Hematopoietic multipotent progenitor cell (in vitro differentiated cells): ENCODE data around the gene FAM83C. TPM values are rescaled to one million over a fixed set of nuclear protein-coding genes. Genes with fewer than 3 reads are reported as not detected.
A peak's percentile ranks its signal among the peaks of the same experiment; 100 is the strongest.
"Not testable (repeated sequence)": the region's sequence is repeated elsewhere in the genome, so short reads cannot be mapped to it uniquely, and the experiment has no call there.

ENCODE experiments used
- DNase-seq, 3 donors: peaks; one replicate each; pipeline ENCODE4 v3.0.0-alpha.2; 2011 to 2015; ENCODE audit warnings: low read depth in 2 of 3, low spot score in 2 of 3
- total RNA-seq: library from RNA; depleted of rRNA; stranded (reverse); fragments of >200 nt; gene quantifications from one replicate; pipeline ENCODE4 v1.2.3, GENCODE V29; 2012

FAM83C gene
- total RNA-seq, 1 donor = under 0.01 TPM

DNA sequence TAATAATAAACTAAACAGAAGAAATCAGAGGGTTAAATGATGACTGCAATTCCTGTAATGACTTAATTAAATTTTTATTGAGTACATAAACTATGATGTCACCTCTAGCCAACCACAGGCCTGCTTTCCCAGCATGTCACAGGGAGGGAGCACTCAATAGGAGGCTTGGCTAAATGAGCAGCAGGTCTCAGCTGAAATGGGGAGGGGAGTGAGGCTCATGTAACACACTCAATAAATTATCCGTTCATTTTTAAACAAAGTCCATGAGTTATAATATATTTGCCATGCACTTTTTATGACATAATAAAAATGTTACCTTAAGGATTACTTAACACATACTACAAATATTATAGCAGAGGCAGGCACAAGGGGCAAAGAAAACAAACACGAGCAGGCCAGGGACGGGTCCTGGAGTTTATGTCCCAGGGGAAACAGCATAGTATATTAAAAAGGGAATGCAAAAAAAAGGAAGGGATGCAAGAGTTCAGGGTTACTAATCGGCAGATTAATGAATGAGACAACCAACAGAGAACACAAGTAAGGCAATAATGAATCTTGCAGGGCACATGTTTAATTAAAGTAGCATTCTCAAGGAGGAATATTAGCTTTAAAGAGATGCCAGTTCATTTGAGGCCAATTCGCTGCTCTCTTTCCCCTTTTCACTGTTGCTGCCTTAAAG lies 27.1 kb upstream of the FAM83C start:
- no peak for DNase-seq

DNA sequence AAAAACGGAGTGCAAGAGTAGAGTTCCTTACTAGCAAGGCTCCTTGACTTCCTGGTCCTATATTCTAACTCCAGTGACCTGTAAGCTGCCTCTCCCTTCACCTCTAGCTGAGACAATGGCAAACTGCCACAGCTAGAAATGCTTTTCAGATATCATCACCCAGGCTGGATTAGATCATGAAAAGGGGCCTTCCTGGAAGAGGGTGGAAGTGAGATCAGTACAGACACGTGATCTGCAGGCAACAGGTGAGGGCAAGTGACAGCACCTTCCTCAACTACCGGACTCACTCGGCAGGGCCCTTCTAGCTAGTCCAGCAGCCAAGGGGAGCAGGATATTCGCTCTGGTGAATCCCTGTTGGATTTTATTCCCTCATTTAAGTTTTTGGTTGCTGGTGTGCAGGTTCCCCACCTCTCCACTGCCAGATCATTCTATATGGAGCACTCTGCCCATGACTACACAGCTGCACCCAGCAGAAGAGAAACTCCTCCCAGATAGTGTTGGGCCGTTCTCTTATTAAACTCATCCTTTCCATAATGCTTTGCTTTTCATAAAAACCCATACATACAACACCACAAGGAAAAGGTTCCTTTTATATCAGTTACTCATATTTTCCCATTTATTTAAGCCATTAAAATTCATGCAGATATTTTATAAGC lies 26.4 kb upstream of the FAM83C start:
- no peak for DNase-seq

DNA sequence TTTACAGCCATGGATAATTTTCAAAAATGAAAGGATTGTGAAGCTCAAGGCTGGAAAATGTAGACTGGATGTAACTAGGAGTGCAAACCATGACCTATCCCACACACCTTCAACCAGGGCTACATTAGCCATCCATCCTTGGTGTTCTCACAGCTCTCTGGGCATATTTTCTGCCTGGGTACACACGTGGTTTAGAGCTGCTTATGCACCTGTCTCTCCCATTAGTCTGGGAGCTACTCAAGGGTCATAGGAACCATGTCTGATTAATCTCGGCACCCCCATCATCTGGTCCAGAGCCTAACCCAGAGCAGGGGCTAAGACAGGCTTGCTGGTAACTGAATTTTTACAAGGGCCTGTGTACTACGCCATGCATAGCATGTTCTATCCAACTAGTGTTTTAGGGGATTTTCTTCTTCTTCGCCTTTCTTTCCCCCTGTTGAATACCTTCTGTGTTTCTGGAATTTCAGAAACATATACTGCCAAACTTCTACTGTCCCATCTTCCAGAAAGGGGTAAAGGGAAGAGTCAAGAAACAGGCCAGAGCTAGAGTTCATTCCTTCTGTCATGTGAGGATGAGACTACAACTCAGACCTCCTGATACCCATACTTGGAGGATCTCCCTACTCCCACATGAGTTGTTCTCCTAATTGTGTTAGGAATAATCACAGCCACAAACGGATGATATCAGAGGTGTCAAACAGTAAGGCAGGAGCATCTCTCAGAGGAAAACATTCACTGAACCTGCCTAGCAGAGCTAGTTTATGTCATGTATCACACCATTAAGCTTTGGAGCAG lies 25.4 kb upstream of the FAM83C start:
- no peak for DNase-seq

DNA sequence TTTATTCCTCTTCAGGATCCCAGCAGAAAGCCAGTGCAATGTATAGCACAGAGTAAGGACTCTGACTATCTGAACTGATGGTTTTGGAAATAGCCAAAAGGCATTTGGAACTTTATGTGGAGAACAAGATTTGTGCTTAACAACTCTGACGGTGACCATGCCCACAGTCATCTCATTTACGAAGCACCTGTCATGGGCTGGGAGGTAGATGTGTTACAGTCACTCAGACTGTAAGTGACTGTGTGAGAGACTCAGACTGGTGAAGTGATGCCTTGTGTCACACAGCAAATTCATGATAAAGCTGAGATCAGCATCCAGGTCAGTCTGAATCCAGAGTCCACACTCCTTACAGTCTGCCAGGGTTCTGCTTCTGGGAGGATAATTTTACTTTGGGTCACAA lies 23.9 kb upstream of the FAM83C start:
- DNase-seq = no peak

DNA sequence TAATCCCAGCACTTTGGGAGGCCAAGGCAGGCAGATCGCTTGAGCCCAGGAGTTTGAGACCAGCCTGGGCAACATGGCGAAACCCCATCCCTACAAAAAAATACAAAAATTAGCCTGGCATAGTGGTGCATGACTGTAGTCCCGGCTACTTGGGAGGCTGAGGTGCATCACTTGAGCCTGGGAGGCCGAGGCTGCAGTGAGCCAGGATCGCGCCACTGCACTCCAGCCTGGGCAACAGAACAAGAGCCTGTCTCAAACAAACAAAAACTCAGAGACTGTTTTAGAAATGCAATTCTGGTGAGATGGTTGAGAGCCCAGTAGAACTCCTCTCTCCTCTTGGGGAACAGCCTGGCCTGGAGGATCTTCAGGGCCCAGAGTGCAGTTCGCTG lies 23.4 kb upstream of the FAM83C start:
- DNase-seq = not testable (repeated sequence)

DNA sequence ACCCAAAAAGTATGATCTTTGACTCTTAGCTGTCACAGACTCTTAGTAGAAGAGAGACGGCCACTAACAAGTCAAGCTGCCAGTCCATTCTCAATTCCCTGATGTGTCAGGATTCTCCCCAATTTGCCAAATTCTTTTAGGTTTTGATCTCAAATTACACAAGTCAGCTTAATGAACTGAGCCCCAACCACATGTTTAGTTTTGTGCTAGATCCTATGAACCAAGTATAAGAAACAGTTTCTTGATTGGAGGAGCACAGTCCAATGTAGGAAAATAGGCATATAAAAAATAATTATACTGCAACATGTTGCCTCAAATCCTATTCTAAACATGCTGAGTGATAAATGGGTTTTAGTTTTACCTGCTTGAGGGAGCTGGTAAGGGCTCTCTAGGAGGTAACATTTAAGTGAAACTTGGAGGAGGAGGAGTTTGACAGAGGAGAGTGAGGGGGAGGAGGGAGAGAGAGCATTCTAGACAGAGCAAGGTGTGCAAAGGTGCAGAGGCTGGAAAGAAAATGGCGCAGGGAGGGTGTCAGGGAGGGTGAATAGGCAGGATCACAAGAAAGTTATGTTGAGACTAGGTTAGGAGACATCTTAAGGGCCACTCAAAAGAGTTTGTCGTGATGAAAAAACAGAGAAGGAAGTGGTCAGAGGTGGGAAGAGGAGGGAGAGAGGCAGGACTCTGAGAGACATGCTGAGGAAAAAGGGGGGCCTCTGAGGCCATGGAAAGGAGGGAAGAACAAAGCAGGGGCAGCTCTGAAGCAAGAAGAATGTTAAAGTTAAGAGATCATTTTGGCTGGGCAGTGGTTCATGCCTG lies 22.8 kb upstream of the FAM83C start:
- DNase-seq = peak in 1 of 3 donors; percentile 8

DNA sequence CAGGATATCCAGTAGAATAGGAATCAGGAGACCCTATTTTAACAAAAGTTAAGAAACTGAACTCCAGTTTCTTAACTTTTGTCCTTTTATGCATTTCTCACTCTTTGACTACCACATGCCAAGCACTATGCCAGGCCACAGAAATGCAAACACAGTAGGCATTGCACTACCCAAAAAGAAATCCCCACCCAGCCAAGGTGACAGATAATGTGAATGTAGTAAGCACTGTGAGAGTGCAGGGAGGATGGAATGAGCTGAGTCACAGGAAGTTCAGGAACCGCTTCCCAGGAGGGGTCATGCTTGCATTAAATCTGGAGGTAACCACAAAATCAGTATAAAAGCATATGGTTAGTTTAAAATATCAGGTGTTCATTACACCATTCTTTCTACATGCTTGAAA lies 20.1 kb upstream of the FAM83C start:
- DNase-seq = no peak

DNA sequence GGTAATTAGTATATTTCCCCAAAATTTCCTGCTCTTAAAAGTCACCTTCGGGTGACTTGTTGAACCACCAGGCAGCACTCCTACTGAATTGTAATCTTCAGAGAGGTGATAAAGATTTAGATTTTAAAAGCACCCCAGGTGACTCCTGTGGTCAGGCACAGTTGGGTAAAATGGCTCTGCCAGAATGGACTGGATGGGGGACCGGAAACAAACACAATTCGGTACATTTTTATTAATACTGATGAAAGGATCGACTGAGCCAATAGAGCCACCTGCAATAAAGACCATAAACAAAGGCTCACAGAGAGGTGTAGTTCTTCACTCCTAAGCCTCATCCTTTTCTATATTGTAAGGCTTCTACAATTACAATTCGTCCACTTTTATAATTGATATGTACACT lies 19.6 kb upstream of the FAM83C start:
- no peak for DNase-seq

DNA sequence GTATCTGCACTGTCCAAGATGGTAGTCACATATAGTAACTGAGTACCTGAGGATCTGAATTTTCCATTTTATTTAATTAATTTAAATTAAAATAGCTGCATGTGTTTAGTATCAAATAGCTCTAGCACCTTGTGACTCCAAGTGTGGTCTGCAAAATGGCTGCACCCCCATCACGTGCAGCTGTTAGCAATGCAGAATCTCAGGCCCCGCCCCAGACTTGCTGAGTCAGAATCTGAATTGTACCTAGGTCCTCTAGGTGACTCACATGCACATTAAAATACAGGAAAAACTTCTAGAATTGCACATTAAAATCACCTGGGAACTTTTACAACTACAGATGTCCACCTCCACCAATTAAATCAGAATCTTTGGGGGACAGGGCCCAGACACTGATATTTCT lies 19.2 kb upstream of the FAM83C start:
- no peak for DNase-seq

DNA sequence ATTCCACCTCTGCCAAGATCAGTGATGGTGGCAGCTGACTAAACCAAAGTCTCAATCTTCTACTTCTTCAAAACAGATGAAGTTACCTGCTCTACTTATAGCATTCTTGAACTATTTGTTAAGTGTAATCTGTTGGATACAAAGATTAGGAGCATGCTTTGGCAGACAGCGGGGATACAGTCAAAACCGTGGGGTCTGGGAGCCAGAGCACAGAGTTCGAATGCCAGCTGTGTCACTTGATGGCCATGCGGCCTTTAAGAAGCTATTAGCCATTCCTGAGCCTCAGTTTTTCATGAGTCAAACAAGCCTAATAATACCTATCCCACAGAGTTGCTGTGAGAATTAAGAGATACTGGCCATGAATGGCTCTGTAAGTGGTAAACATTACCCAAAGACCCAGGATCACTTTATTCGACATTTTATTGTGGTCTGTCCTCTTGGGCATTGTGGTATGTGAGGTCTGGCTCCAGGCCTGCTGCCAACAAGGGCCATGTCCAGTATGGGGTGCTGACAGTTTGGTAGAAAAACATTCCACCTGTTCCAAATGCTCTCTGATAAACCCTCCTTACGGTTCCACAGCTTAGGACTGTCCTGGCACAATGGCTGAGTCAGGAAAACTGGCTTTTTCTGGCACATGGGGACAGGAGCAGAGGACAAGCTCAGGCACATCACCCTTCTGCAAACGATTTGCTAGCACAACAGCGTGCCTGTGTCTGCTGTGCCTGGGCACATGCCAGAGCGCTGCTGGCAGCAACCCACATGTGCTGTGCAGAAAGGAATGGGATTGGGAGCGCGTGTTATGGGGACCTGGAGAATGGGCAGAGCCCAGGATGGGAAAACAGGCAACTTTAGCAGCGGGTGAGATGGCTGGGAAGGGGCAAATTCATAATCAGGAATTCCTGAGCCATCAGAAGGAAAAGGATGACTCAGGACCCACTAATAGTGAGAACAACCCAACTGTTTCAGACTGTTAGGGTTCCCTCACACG lies 15.7 kb upstream of the FAM83C start:
- no peak for DNase-seq

DNA sequence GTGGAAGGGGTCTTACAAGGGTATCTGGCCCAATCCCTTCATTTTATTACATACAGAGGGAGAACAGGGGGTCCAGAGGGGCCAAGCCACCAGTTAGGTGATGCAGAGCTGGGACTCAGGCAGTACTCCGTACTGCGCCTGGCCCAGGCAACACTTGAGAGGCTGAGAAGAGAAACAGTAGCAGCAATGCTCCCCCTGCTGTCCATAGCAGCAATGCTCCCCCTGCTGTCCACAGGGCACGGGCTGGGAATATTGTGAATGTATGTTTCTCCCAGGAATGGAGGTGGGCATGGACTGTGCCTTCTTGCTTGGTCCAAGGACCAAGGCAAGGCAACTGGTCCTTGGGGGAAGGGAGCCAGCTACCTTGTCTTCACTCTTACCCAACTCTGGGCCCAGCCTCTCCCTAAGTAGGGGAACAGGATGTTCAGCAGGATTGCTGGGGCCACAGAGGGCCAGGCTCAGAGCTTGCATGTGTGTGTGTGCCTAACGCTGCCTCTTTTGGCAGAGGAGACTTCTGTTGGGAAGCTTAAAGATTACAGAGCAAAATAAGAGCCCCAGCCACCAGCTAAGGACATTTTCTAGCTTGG lies 14.8 kb upstream of the FAM83C start:
- DNase-seq = peak in 2 of 3 donors; percentile 45 to 53

DNA sequence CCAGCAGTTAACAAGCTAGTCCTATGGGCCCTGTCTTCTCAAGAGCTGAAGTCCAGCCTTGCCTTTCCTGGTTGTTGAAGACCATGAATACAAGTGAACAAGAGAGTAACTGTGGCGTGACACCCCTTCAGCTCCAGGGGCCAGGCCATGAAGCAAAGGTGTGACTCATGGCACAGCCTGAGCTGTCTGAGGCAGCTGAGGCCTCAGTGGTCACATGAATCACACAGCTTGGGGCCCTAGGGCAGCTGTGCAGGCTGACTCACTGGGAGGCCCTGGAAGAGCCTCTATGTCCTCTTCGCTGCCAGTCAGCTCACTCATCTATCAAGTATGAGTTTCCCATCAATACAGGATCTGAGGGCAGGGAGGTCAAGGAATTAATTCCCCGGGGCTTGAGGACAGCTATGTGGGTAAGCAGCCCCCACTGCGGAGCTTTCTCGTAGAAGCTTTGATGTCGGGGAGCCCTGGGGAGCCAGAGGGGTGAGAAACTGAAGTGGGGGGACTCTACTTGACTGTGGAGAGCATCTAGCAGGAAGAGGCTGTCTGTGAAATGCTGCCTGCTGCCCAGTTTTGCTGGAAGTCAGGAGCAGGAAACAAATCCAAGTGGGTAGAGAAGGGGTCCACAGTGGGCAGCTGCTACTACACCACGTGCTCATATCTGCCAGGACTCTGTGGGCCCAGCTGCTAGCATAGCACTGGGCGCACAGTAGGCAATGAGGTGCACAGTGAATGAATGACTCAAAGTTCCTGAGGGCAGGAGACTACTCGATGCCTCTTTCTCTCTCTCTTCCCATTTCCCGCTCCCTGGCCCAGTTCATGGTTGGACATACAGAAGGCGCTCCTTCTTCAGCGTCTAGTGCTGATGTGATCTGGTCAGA lies 13.7 kb upstream of the FAM83C start:
- DNase-seq = no peak

DNA sequence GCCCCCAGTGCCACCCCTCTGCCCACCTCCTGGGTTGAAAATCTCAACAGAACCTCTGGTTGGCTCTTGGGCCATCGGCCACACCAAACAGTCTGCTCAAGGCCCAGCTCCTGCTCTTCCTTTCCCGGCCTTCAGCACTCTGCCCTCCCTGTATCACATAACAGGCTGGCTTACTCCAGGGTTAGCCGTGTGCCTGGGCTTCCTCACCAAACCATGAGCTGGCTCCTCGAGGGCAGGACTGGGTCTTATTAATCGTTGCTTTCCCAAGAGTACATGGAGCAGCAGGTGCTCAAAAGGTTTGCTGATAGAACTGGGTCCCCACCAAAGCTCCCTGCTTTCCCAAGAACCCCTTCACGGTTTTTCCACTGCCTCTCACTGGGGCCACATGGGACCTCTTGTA lies 12.7 kb upstream of the FAM83C start:
- DNase-seq = no peak

DNA sequence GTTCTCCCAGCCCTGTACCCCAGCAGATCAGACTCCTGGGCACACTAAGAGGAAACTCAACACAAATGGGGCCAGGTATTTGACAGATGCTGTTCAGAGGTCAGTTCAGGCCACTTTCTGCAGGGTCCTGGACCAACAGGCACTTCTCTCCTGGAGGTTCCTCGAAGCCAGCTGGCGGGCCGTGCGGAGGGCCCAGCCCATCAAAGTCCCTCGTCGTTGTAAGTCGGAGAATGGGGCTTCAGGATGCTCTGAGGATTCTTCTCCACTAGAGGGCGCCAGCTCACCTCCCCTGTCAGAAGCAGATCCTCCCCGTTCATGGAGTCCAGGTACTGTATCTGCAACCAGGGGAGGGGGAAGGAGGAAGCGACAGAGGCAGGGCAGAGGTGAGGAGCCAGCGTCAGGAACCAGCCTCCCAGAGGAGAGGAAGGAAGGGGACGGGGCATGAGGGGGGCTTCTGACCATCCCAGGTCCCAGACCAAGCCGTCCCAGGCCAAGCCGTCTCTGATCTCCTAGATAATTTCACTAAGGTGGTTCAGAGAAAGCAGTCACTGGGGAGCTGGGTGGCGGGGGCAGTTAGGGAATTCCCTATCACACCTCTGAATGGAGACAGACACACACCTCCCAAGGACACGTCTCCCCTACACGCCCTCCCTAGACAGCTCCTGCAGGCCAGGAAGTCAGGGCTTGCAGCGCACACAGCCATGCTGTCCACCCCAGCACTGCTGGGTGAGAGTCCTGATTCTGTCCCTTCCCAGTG lies 11.7 kb upstream of the FAM83C start:
- DNase-seq = peak; percentile 71 to 89 (median 84)

DNA sequence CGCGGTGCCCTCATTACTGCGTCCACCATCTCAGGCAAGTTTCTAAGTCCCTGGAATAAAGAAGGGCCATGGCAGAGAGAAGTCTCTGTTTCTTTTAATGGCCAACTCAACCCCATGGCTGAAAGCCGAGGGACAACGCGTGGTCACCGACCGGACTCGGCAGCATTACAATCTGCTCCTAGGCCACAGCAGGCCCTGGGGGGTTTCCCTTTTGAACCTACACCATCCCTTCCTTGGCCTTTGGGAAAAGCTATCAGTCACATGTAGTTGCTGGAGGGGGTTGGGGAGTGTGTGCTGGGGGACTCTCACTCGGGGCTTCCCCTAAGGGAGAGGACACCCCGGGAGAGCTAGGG lies 11.1 kb upstream of the FAM83C start:
- DNase-seq = no peak

DNA sequence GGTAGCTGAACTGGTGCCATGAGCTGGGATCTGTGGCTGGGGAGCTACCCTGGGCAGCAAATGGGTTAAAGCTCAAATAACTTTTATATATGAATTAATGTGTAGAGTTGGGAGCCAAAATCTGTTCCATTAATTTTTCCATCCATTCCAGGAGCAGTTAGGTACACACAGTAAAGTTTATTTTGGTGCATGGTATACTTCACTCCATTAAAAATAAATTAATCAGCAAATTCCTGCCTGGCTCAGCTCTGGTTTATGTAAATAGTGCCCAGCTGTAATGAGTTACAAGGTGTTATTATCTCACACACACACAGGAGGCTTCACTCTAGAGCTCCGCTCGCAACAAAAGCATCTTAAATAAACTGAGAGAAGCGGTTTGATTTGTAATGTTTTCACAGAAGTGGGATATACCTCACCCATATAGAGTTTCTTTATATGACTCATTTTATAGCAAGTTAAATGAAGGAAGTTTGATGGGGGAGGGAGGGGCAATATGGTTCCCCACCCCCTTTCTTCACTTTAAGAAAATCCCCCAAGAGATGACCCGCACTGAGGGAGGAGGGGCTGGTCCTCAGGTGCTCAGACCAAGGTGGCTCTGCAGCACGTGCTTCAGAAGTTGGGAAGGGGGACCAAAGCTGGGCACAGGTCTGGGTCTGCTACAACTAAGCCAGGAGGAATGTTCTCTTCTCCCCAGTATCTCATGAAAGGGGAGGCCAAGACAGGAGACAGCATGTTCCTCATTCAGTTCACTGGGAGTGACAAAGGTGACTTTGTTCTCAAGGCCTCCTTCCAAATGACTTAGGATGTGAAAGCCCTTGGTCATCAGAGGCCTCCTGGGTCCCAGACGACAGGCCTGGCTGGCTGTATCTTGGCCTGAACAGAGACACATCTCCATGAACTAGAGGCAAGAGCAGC lies 10.5 kb upstream of the FAM83C start:
- DNase-seq = no peak

DNA sequence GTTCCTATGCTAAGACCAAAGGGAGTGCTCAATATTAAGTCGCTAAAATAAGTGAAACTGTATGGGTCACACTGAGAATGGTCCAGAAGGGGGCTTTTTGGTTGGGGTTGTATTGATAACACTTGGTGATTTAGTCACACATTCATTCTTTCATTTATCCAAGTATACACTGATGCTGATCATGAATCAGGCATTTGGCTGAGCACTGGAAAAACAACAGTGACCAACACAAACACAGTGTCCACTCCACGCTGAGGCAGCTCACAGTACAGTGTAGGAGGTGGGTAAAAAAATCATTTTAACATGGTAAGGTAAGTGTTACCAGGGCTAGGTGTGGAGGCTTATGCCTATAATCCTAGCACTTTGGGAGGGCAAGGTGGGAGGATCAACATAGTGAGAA lies 9.2 kb upstream of the FAM83C start:
- no peak for DNase-seq
